ENCODE data around the gene BLVRB. TPM values are rescaled to one million over a fixed set of nuclear protein-coding genes. Genes with fewer than 3 reads are reported as not detected.
A peak's percentile ranks its signal among the peaks of the same experiment; 100 is the strongest.

BLVRB gene
- total and polyA plus RNA-seq, 9 donors, result 16.8 to 135 (median 75.5) TPM

GRCh38 chr19:40422748-40423566, 42.6 kb downstream of the BLVRB start:
- DNase-seq, result no peak
- TF ChIP-seq EP300 (IDR thresholded peaks at IDR 0.05), result no peak
- TF ChIP-seq CTCF (IDR thresholded peaks at IDR 0.05), result no peak
- no peak for TF ChIP-seq POLR2A (IDR thresholded peaks at IDR 0.05)
- no peak overlapping the region for H3K27ac ChIP-seq
- peaks cover 2% of the 10 kb centered on the region for H3K4me1 ChIP-seq (ENCODE audit: insufficient read depth)
- no peaks in the 10 kb centered on the region for H3K27me3 ChIP-seq
- H3K4me3 ChIP-seq, result no peak overlapping the region
- no peaks in the 10 kb centered on the region for H3K9me3 ChIP-seq
- H3K36me3 ChIP-seq, result no peaks in the 10 kb centered on the region
- intact Hi-C loops (cut with DNase I), result loop anchor here in 2 of 4 donors (5.0 kb wide), 1 partner anchor 179 kb away; the partner anchor contains the start of gene LTBP4 (in 2 of the 2)
- 82 to 86% (median 83%) methylated on average over 31 of the region's 31 CpGs for WGBS, 3 donors

- intact Hi-C loops (cut with DNase I), result loop anchor here in 2 of 4 donors (5.0 kb wide), 1 partner anchor 180 kb away; the partner anchor contains the start of gene LTBP4 (in 2 of the 2)
Measured at GRCh38 chr19:40421993-40422747, 43.4 kb downstream of the BLVRB start.

GRCh38 chr19:40420766-40421765, 44.5 kb downstream of the BLVRB start:
- intact Hi-C loops (cut with DNase I), result loop anchor here in 2 of 4 donors (5.0 kb wide), 1 partner anchor 181 kb away; the partner anchor contains the start of gene LTBP4 (in 2 of the 2)
- WGBS, 3 donors, result 1% methylated on average over 56 of the region's 56 CpGs

More at GRCh38 chr19:40421993-40422747, 43.4 kb downstream of the BLVRB start:
- H3K4me1 ChIP-seq (ENCODE audit: insufficient read depth), result peaks cover 2% of the 10 kb centered on the region
- no peaks in the 10 kb centered on the region for H3K36me3 ChIP-seq
- no peaks in the 10 kb centered on the region for H3K9me3 ChIP-seq
- DNase-seq, result no peak
- peak overlapping the region; percentile 67 for H3K4me3 ChIP-seq
- no peaks in the 10 kb centered on the region for H3K27me3 ChIP-seq
- H3K27ac ChIP-seq, result peak overlapping the region in 1 of 2 donors; percentile 98
- TF ChIP-seq EP300 (IDR thresholded peaks at IDR 0.05) (no peak), CTCF (IDR thresholded peaks at IDR 0.05) (no peak), POLR2A (IDR thresholded peaks at IDR 0.05) (no peak)
- 68 to 77% (median 75%) methylated on average over 16 of the region's 16 CpGs for WGBS, 3 donors

More at GRCh38 chr19:40420766-40421765, 44.5 kb downstream of the BLVRB start:
- Histone ChIP-seq H3K27ac (peak overlapping the region; percentile 98), H3K4me1 (ENCODE audit: insufficient read depth) (peaks cover 2% of the 10 kb centered on the region), H3K4me3 (peak overlapping the region; percentile 67), H3K27me3 (no peaks in the 10 kb centered on the region), H3K36me3 (no peaks in the 10 kb centered on the region), H3K9me3 (no peaks in the 10 kb centered on the region)
- TF ChIP-seq POLR2A (IDR thresholded peaks at IDR 0.05), result peak; percentile 83
- TF ChIP-seq EP300 (IDR thresholded peaks at IDR 0.05), result peak; percentile 52
- TF ChIP-seq CTCF (IDR thresholded peaks at IDR 0.05), result peak; percentile 92 to 93 (median 93)
- peak; percentile 95 to 97 (median 96) for DNase-seq
